Nephron progenitor cell (in vitro differentiated cells): ENCODE results near the gene DKC1.

Experiments
- DNase-seq: peaks from one replicate; pipeline ENCODE4 v3.0.0; 2021
- H3K27ac Mint-ChIP-seq: 2 replicates; pipeline ENCODE4 v1.8.0; 2021; ENCODE audit warnings: mild to moderate bottlenecking, moderate library complexity, mixed read lengths
- H3K27me3 Mint-ChIP-seq: 2 replicates; pipeline ENCODE4 v1.8.0; 2021; ENCODE audit warnings: mild to moderate bottlenecking, low read depth, mixed read lengths; ENCODE audit not compliant: poor library complexity
- H3K36me3 Mint-ChIP-seq: 2 replicates; pipeline ENCODE4 v1.8.0; 2021; ENCODE audit warnings: low read depth, mixed read lengths
- H3K4me1 Mint-ChIP-seq: 2 replicates; pipeline ENCODE4 v1.8.0; 2021; ENCODE audit warnings: mixed read lengths
- H3K4me3 Mint-ChIP-seq: 2 replicates; pipeline ENCODE4 v1.8.0; 2021; ENCODE audit warnings: mild to moderate bottlenecking, moderate library complexity, mixed read lengths
- H3K9me3 Mint-ChIP-seq: 2 replicates; pipeline ENCODE4 v1.8.0; 2021; ENCODE audit warnings: mild to moderate bottlenecking, moderate library complexity, mixed read lengths
- CTCF ChIP-seq: fragments of 200-600 bp; sonication (generic); IDR thresholded peaks from 2 replicates; pipeline ENCODE4 v1.5.0; 2021; ENCODE audit warnings: antibody characterized with exemption

DKC1 gene

DNA sequence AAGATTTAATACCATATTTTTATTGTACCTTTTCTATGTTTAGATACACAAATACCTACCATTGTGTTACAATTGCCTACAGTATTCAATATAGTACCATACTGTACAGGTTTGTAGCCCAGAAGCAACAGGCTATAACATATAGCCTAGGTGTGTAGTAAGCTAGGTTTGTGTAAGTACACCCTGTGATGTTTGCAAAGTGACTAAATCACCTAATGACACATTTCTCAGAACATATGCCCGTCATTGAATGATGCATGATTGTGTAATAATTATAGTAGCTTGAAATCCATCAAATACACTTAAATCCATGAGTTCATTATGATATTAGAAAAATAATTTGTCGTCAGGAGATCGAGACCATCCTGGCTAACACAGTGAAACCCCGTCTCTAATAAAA lies 42.6 kb upstream of the DKC1 start:
- H3K4me1 Mint-ChIP-seq = peaks cover 10% of the 10 kb centered on the region
- H3K9me3 Mint-ChIP-seq = peaks cover 57% of the 10 kb centered on the region
- no peak overlapping the region for H3K27ac Mint-ChIP-seq
- H3K36me3 Mint-ChIP-seq = no peaks in the 10 kb centered on the region
- H3K4me3 Mint-ChIP-seq = no peak overlapping the region
- no peak for TF ChIP-seq CTCF
- H3K27me3 Mint-ChIP-seq = peaks cover 18% of the 10 kb centered on the region
- DNase-seq = no peak

- Mint-ChIP-seq H3K4me1 (peaks cover 10% of the 10 kb centered on the region), H3K27ac (no peak overlapping the region), H3K36me3 (no peaks in the 10 kb centered on the region), H3K4me3 (no peak overlapping the region), H3K9me3 (peaks cover 61% of the 10 kb centered on the region), H3K27me3 (peaks cover 16% of the 10 kb centered on the region)
- no peak for DNase-seq
- TF ChIP-seq CTCF = no peak
These were observed 41.5 kb upstream of the DKC1 start for GRCh38 chrX:154721155-154721554.

- Mint-ChIP-seq H3K27ac (no peak overlapping the region), H3K36me3 (no peaks in the 10 kb centered on the region), H3K27me3 (peaks cover 8% of the 10 kb centered on the region), H3K4me1 (no peaks in the 10 kb centered on the region), H3K9me3 (peaks cover 54% of the 10 kb centered on the region), H3K4me3 (no peak overlapping the region)
- no peak for TF ChIP-seq CTCF
- DNase-seq = no peak
These were observed 37.5 kb upstream of the DKC1 start for GRCh38 chrX:154724993-154725756.

DNA sequence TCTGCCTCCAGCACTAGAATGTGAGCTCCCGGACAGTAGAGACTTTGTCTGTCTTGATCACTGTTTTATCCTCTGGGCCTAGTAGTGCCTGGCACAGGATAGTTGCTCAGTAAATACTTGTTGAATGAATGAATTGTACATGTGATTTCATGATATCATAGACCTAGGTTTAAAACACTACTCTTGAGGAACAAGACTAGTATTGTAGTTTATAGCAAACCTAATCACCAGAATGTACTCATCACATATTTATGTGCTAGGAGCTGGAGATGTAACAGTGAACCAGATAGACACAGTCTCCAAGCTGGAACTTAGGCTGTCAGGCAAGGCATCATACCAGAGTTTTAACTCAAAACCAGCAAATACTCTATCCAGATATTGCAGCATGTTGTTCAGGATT lies 35.2 kb upstream of the DKC1 start:
- no peak for TF ChIP-seq CTCF
- Mint-ChIP-seq H3K27ac (no peak overlapping the region), H3K4me3 (no peak overlapping the region), H3K36me3 (no peaks in the 10 kb centered on the region), H3K27me3 (peaks cover 12% of the 10 kb centered on the region), H3K9me3 (peaks cover 54% of the 10 kb centered on the region), H3K4me1 (peaks cover 7% of the 10 kb centered on the region)
- DNase-seq = no peak

- Mint-ChIP-seq H3K27me3 (peaks cover 12% of the 10 kb centered on the region), H3K36me3 (no peaks in the 10 kb centered on the region), H3K27ac (no peak overlapping the region), H3K4me1 (peaks cover 12% of the 10 kb centered on the region), H3K9me3 (peaks cover 54% of the 10 kb centered on the region), H3K4me3 (no peak overlapping the region)
- no peak for DNase-seq
- no peak for TF ChIP-seq CTCF
These were observed 34.8 kb upstream of the DKC1 start for GRCh38 chrX:154727871-154728270.
